Activated CD4-positive, alpha-beta T cell treated with anti-CD3 and anti-CD28 coated beads, Interleukin-2, amount 50 U/mL, for 16 hours (primary cell): ENCODE results near the gene RNASE7.

Experiments used
- DNase-seq: peaks from one replicate; pipeline ENCODE4 v3.0.0-alpha.2; 2020

RNASE7 gene

DNA sequence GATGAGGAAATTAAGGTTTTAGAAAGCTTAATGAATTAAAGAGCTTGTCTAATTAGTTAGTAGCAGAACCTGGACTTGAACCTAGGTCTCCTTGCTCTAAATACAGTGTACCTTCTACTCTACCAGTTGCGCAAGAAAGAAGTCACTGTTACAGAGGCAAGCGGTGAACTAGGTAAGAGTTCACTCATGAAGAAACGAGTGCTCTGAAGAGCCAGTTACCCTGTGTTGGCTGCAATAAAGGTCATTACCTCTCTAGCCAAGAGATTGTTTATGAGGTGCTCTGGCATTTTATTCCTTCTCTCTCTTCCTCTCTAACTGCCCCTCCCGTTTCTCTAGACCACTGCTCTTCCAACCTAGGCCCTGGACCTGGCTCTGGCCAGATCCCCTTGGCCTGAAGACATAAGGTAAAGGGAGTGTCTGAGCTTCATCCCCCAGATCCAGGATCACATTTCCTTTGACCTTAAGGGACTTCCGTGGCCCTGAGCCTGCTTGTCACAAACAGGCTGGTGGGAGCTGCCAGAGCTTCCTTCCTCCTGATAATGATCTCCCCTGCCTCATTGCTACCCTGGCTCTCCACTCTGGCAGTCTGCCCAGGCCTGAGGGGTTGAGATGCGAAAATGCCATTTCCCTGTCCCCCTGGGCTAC is 1.9 kb downstream of the RNASE7 start:
- no peak for DNase-seq

DNA sequence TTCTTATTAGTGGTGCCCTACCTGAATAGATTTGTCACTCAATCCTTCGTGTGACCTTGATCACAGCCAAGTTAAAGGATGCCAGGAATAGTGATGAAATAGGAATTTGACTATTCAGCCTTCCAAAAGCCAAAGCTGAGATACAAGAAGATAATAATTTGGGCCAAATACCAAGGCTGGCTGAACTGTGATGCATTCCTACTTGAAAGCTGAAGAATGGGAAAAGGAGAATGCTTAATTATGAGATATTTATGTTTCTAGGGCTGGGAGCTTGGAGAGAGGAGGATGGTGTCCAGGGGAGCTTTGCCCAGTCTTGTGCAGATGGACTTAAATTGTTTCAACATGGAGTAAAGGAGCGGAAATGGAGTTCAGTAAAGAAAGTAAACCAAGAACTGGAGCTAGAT is 5.2 kb downstream of the RNASE7 start:
- no peak for DNase-seq

DNA sequence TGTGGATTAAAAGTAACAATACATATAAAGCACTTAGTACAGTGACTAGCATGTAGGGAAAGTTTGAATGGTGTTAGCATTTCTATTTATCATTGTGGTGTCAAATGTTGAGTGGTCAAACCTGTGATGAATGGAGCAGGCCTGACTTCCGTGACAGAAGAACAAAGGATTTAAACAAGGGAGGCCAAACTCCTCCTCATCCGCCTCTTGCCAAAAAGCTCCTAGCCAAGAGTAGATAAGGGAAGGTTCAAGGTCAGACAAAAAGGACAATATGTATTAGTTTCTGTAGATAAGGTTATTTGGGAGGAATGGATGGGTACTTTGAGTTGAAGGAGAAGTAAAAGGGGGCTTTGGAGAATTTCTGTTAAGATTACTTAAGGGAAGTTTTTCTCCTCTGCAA is 6.5 kb downstream of the RNASE7 start:
- no peak for DNase-seq

GRCh38 chr14:21049271-21049673 is 7.1 kb downstream of the RNASE7 start:
- DNase-seq = no peak

GRCh38 chr14:21050597-21050996 is 8.4 kb downstream of the RNASE7 start:
- no peak for DNase-seq

- no peak for DNase-seq
Measured at GRCh38 chr14:21053184-21054122, 11.3 kb downstream of the RNASE7 start.

DNA sequence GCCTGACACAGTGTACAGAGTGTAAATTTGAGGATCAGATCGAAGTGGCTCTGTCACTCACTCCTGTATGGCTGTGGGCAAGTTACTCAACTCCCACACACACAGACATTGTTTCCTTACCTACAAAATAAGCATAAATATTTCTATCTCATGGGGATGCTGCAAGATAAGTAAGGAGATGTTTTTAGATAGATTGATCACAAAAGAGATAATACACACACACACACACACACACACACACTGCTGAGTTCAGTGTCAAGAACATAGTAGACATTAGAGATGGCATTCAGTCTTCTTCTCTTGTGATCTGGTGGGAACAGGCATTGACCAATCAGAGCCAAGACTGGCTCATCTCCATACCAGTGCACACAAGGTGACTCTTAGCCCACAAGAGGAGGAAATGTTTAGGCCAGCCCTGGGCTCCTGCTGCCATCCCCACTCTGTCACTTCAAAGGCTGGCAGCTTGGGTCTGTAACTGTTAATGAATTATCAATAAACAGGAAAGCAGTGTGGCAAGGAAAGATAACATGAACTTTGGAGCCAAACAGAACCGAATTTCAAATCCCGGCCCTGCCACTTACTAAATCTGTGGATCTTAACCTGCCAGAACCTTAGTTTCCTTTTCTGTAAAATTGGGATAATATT is 12.1 kb downstream of the RNASE7 start:
- no peak for DNase-seq

GRCh38 chr14:21054768-21055145 is 12.6 kb downstream of the RNASE7 start:
- DNase-seq = no peak

DNA sequence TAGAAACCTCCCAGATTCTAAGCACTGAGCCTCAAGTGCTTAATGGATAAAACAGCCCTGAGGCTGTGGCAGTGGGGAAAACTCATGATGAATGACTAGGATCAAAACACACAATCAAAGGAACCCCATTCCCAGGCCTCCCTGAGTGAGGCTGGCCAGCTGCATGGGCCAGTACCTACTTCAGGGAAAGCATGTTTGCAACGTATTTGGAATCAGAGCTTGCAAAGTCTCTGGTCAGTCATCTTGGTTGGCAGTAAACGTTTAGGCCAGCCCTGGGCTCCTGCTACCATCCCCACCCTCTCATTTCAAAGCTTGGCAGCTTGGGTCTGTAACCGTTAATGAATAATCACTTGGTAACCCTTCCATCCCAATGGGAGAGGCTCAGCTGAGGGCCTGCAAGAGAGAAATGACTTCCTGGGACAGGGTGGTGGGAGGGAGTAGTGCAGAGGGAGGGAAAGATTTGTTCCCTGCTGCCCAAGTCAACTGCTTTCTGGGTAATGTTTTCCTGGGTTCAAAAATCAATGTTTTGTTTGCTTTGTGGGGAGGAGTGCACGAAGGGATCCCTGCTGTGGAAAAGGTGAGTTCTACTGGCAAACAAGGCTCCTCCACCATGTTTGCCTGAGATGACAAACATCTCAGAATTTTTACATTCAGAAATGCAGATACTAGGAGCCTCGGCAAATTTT is 13.4 kb downstream of the RNASE7 start:
- DNase-seq = no peak

- no peak for DNase-seq
Measured at GRCh38 chr14:21056520-21057163, 14.5 kb downstream of the RNASE7 start.

- no peak for DNase-seq
Measured at GRCh38 chr14:21057803-21058675, 15.9 kb downstream of the RNASE7 start, which contains the start of gene RNASE8. TSS of gene RNASE8 (plus strand) at chr14:21057822. CDS start at chr14:21057893, 71 bp downstream.

DNA sequence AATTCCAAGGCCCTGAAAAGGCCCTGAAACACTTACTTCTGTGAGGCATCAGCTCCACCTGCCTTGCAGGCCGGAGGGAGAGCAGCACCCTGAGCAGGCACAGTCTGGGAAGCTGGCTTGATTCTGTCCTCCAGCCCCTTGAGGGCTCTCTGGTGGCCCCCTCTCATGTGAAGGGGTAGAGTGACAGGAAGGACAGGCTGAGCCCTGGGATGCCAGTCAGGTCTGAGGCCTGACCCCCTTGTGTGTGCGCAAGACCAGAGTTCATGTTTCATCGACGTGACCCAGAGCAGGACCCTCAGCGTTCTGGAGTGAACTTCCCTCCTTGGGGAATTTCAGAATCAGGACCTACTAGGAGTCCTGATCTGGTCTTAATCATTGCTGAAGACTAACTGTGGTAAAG is 16.7 kb downstream of the RNASE7 start:
- DNase-seq = no peak

GRCh38 chr14:21059842-21060613 is 17.9 kb downstream of the RNASE7 start:
- DNase-seq = no peak

DNA sequence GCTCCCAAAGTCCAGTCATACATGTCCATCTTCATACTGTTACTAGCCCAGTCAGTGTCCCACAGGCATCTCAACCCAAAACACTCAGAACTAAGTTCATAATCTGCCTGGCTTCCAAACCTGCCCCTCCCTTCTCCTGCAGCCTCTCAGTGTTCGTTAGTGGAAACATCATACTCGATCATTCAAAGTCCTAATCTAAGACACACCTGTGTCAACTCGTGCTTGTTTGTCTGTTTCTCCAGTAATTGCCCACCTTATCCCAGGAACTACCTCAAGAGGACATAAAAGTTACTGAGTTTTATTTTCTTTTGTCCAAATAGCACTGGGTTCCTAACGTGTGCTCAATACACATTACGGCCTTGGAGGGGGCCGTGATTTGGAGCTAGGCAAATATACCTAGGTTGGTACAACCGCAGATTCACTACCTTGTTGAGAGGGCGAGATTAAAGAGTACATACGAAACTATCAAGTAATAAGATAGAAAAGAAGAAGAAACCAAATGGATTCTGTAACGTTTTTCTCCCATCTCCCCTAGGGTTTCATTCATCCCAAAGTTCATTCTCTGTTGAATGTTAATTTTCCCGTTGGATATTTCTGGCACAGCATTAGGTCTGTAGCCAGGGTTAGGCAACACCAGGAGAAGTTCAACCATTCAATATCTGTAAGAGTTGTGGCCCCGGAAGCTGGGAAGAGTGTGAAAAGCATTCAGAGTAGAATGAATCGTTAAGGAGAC is 18.6 kb downstream of the RNASE7 start:
- no peak for DNase-seq

- DNase-seq = no peak
Measured at GRCh38 chr14:21061347-21061668, 19.1 kb downstream of the RNASE7 start.

DNA sequence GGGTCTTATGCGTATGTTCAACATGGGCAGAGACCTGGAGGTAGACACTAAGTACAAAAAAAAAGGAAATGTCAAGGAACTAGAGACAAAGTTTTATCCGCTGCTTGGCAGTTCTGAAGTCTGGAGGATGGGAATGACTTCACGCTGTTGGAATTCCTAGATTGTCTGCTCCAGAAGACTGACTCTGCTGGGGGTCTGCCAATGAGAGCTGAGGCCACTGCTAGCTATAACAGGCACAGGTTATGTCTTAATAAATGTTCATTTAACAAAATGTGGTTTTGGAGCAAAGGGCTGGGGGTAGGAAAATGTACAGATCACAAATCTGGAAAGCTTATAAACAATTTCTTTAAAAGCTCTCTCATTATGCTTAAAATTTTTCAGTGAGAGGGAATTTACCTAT is 21.3 kb downstream of the RNASE7 start:
- DNase-seq = no peak

- no peak for DNase-seq
Measured at GRCh38 chr14:21066882-21067502, 24.8 kb downstream of the RNASE7 start.

- DNase-seq = peak; percentile 29
Measured at GRCh38 chr14:21068521-21069387, 26.6 kb downstream of the RNASE7 start.
